Keratinocyte (primary cell): ENCODE measurements around the gene FTO. TPM values are rescaled to one million over a fixed set of nuclear protein-coding genes. Genes with fewer than 3 reads are reported as not detected.

ENCODE experiments used
- DNase-seq: peaks from one replicate; pipeline ENCODE4 v3.0.0-alpha.2; 2011; ENCODE audit warnings: low read depth, missing footprints, low spot score
- FAIRE-seq: peaks from 2 replicates; lab custom pipeline; 2011; peaks lifted over from hg19 to GRCh38; lab: Jason Lieb, UNC
- H2AFZ ChIP-seq: 2 replicates; pipeline ENCODE4 v1.6.0; 2012; ENCODE audit warnings: low read length, control low read depth, inconsistent platforms; ENCODE audit not compliant: control insufficient read depth
- H3K27ac ChIP-seq: 2 replicates; pipeline ENCODE4 v1.5.1; 2011; ENCODE audit warnings: low read length; ENCODE audit not compliant: control insufficient read depth, insufficient read depth
- H3K27me3 ChIP-seq: 3 replicates; pipeline ENCODE4 v1.6.0; 2011; ENCODE audit warnings: low read length; ENCODE audit not compliant: control insufficient read depth, insufficient read depth; ENCODE audit errors: extremely low read depth
- H3K36me3 ChIP-seq, 2 experiments: 2 replicates in 1 of 2; 3 replicates in 1 of 2; pipeline ENCODE4 v1.5.1; 2011; ENCODE audit warnings: low read length in 2 of 2, mild to moderate bottlenecking in 1 of 2; ENCODE audit not compliant: control insufficient read depth in 2 of 2, insufficient read depth in 2 of 2; ENCODE audit errors: extremely low read depth in 1 of 2
- H3K4me1 ChIP-seq: 3 replicates; pipeline ENCODE4 v1.5.1; 2011; ENCODE audit warnings: low read length; ENCODE audit not compliant: control insufficient read depth, insufficient read depth; ENCODE audit errors: extremely low read depth
- H3K4me2 ChIP-seq: 3 replicates; pipeline ENCODE4 v1.6.0; 2011; ENCODE audit warnings: low read depth, low read length; ENCODE audit not compliant: control insufficient read depth, insufficient read depth; ENCODE audit errors: extremely low read depth
- H3K4me3 ChIP-seq, 3 experiments: fragments of 200-600 bp in 1 of 3; sonication (generic) in 1 of 3; 2 replicates in 2 of 3; 3 replicates in 1 of 3; pipeline ENCODE4 v1.5.1; 2011 to 2016; ENCODE audit warnings: low read length in 3 of 3, mild to moderate bottlenecking in 3 of 3, control low read depth in 2 of 3, inconsistent platforms in 1 of 3, low read depth in 1 of 3, mixed read lengths in 1 of 3, mixed run types in 1 of 3, moderate library complexity in 1 of 3; ENCODE audit not compliant: control insufficient read depth in 2 of 3, insufficient read depth in 2 of 3; ENCODE audit errors: extremely low read depth in 1 of 3
- H3K79me2 ChIP-seq: 2 replicates; pipeline ENCODE4 v1.6.0; 2012; ENCODE audit warnings: low read length; ENCODE audit not compliant: control insufficient read depth, insufficient read depth
- H3K9ac ChIP-seq: 3 replicates; pipeline ENCODE4 v1.6.0; 2011; ENCODE audit warnings: low read length; ENCODE audit not compliant: control insufficient read depth, insufficient read depth; ENCODE audit errors: extremely low read depth
- H3K9me1 ChIP-seq: 3 replicates; pipeline ENCODE4 v1.6.0; 2011; ENCODE audit warnings: low read length; ENCODE audit not compliant: control insufficient read depth, insufficient read depth; ENCODE audit errors: extremely low read depth
- H3K9me3 ChIP-seq: 2 replicates; pipeline ENCODE4 v1.5.1; 2012; ENCODE audit warnings: low read depth, low read length; ENCODE audit not compliant: control insufficient read depth
- H4K20me1 ChIP-seq: 3 replicates; pipeline ENCODE4 v1.6.0; 2011; ENCODE audit warnings: low read length; ENCODE audit not compliant: control insufficient read depth, insufficient read depth; ENCODE audit errors: extremely low read depth
- CTCF ChIP-seq, 3 experiments: IDR thresholded peaks in 1 of 3; conservative IDR thresholded peaks in 1 of 3; optimal IDR thresholded peaks in 1 of 3; 2 replicates in 2 of 3; 3 replicates in 1 of 3; pipeline versions ENCODE3 to v1.5.1; 2011; ENCODE audit warnings: low read length in 3 of 3, mild to moderate bottlenecking in 3 of 3, moderate library complexity in 2 of 3, control low read depth in 1 of 3, inconsistent platforms in 1 of 3; ENCODE audit not compliant: insufficient read depth in 2 of 3; ENCODE audit errors: extremely low read depth in 1 of 3
- EZH2 ChIP-seq: IDR thresholded peaks from one replicate; pipeline ENCODE4 v1.6.1; 2012; ENCODE audit warnings: inconsistent platforms, mild to moderate bottlenecking, low read length, moderate library complexity
- dilution Hi-C: fragments of 300-500 bp; cut with MboI; formaldehyde crosslinking; loops from one replicate; pipeline ENCODE4 v1.7.0; 2020; ENCODE audit warnings: low sequenced_read_pairs; ENCODE audit not compliant: extremely low pct_ligation_motif_present
- polyA plus RNA-seq, 5 experiments: library from polyadenylated mRNA; depleted of rRNA in 3 of 5; stranded (reverse) in 3 of 5; stranded (forward) in 1 of 5; unstranded in 1 of 5; fragments of >200 nt; gene quantifications; 1 replicate in 1 of 5; 2 replicates in 3 of 5; 3 replicates in 1 of 5; pipeline versions ENCODE4 v1.2.1 to v1.2.3, GENCODE V29; 2011 to 2012; ENCODE audit warnings: missing spikeins in 2 of 5, low read depth in 1 of 5, low replicate concordance in 1 of 5

Gene FTO
- polyA plus RNA-seq, 1 donor (not counting 4 experiments of a cell fraction or from before 2014, with no cell fraction given) = 56.4 TPM

GRCh38 chr16:54073356-54073755 lies 369.4 kb downstream of the FTO start:
- Histone ChIP-seq H3K36me3 (no peaks in the 10 kb centered on the region), H3K4me2 (no peak overlapping the region), H3K9me3 (no peaks in the 10 kb centered on the region), H4K20me1 (no peaks in the 10 kb centered on the region), H3K9me1 (no peaks in the 10 kb centered on the region), H3K27me3 (no peaks in the 10 kb centered on the region), H3K27ac (no peak overlapping the region), H3K4me1 (peaks cover 13% of the 10 kb centered on the region), H2AFZ (no peak overlapping the region), H3K9ac (no peak overlapping the region), H3K79me2 (no peaks in the 10 kb centered on the region), H3K4me3 (no peak overlapping the region)
- FAIRE-seq = no peak
- TF ChIP-seq EZH2 (no peak), CTCF (optimal IDR thresholded peaks at IDR 0.05 in 1 of 3, IDR thresholded peaks at IDR 0.05 in 1 of 3, conservative IDR thresholded peaks at IDR 0.05 in 1 of 3; ENCODE audit: extremely low read depth in 1 of 3, insufficient read depth in 2 of 3, low read length in 3 of 3) (no peak)
- DNase-seq = no peak
- dilution Hi-C loops = no loop called here

- Histone ChIP-seq H2AFZ (no peak overlapping the region), H3K4me1 (peaks cover 23% of the 10 kb centered on the region), H4K20me1 (no peaks in the 10 kb centered on the region), H3K27me3 (no peaks in the 10 kb centered on the region), H3K36me3 (no peaks in the 10 kb centered on the region), H3K9ac (no peak overlapping the region), H3K4me2 (no peak overlapping the region), H3K9me3 (no peaks in the 10 kb centered on the region), H3K4me3 (no peak overlapping the region), H3K9me1 (no peaks in the 10 kb centered on the region), H3K79me2 (no peaks in the 10 kb centered on the region), H3K27ac (no peak overlapping the region)
- TF ChIP-seq CTCF (optimal IDR thresholded peaks at IDR 0.05 in 1 of 3, IDR thresholded peaks at IDR 0.05 in 1 of 3, conservative IDR thresholded peaks at IDR 0.05 in 1 of 3; ENCODE audit: extremely low read depth in 1 of 3, insufficient read depth in 2 of 3, low read length in 3 of 3) (no peak), EZH2 (no peak)
- DNase-seq = no peak
- FAIRE-seq = no peak
- dilution Hi-C loops = no loop called here
Observed at GRCh38 chr16:54075446-54075845, 371.5 kb downstream of the FTO start.
